ENCODE measurements around the gene ATP2B2.

DNA sequence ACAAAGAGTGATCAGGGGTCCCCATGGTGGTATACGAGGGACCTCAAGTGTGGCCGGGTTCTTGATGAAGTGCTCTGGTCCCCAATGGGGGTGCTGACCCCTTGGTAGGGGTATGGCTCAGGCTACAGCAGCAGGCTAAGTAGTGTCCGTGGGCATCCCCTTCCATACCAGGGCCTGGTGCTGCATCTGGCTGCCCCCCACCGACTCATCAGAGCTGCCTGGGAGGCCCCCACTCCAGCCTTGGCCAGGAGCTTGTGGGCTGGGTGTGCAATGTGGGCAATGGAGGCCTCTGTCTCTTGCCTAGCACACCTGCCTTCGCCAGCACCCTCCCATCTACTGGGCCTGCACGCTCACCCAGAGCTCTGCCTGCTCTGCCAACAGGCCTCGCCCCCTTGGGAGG, 125.4 kb downstream of the ATP2B2 start:
- TF ChIP-seq, protein P1, sequence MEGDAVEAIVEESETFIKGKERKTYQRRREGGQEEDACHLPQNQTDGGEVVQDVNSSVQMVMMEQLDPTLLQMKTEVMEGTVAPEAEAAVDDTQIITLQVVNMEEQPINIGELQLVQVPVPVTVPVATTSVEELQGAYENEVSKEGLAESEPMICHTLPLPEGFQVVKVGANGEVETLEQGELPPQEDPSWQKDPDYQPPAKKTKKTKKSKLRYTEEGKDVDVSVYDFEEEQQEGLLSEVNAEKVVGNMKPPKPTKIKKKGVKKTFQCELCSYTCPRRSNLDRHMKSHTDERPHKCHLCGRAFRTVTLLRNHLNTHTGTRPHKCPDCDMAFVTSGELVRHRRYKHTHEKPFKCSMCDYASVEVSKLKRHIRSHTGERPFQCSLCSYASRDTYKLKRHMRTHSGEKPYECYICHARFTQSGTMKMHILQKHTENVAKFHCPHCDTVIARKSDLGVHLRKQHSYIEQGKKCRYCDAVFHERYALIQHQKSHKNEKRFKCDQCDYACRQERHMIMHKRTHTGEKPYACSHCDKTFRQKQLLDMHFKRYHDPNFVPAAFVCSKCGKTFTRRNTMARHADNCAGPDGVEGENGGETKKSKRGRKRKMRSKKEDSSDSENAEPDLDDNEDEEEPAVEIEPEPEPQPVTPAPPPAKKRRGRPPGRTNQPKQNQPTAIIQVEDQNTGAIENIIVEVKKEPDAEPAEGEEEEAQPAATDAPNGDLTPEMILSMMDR (IDR thresholded peaks at IDR 0.05 in 4 of 5, conservative IDR thresholded peaks at IDR 0.05 in 1 of 5) = no peak
- no peak for TF ChIP-seq POLR2A (IDR thresholded peaks at IDR 0.05)
